Measurements from ENCODE around the gene TBCA. TPM values are rescaled to one million over a fixed set of nuclear protein-coding genes. Genes with fewer than 3 reads are reported as not detected.

Gene TBCA
- total and polyA plus RNA-seq, 2 donors from 2014 or later: 124 to 407 TPM

GRCh38 chr5:77734885-77735284, 41.3 kb downstream of the TBCA start:
- Histone ChIP-seq H3K4me1 (ENCODE audit: control insufficient read depth in 2 of 3, insufficient read depth in 2 of 3, low read depth in 1 of 3, low read length in 3 of 3) (no peaks in the 10 kb centered on the region), H3K27me3 (ENCODE audit: control insufficient read depth, insufficient read depth, low read length) (no peaks in the 10 kb centered on the region), H3K27ac (ENCODE audit: low read depth in 2 of 2, low read length in 2 of 2) (no peak overlapping the region), H3K36me3 (ENCODE audit: control insufficient read depth in 2 of 3, insufficient read depth in 3 of 3, low read length in 3 of 3) (no peaks in the 10 kb centered on the region), H3K4me3 (ENCODE audit: low read length in 3 of 3) (no peak overlapping the region), H3K9ac (ENCODE audit: low read length in 3 of 3) (no peak overlapping the region), H3K9me3 (ENCODE audit: control insufficient read depth in 2 of 3, insufficient read depth in 1 of 3, low read length in 3 of 3) (peaks cover 0 to 2% (median 0%) of the 10 kb centered on the region in 3 donors)
- no peak for FAIRE-seq
- intact Hi-C loops (cut with DNase I): no loop called here
- TF ChIP-seq CTCF (IDR thresholded peaks at IDR 0.05; ENCODE audit: borderline replicate concordance, extremely low read depth, insufficient read depth): no peak
- DNase-seq: no peak

GRCh38 chr5:77733130-77733529, 43.0 kb downstream of the TBCA start:
- FAIRE-seq: no peak
- TF ChIP-seq CTCF (IDR thresholded peaks at IDR 0.05; ENCODE audit: borderline replicate concordance, extremely low read depth, insufficient read depth): no peak
- Histone ChIP-seq H3K9ac (ENCODE audit: low read length in 3 of 3) (no peak overlapping the region), H3K27ac (ENCODE audit: low read depth in 2 of 2, low read length in 2 of 2) (no peak overlapping the region), H3K4me3 (ENCODE audit: low read length in 3 of 3) (no peak overlapping the region), H3K4me1 (ENCODE audit: control insufficient read depth in 2 of 3, insufficient read depth in 2 of 3, low read depth in 1 of 3, low read length in 3 of 3) (no peaks in the 10 kb centered on the region), H3K36me3 (ENCODE audit: control insufficient read depth in 2 of 3, insufficient read depth in 3 of 3, low read length in 3 of 3) (no peaks in the 10 kb centered on the region), H3K27me3 (ENCODE audit: control insufficient read depth, insufficient read depth, low read length) (no peaks in the 10 kb centered on the region), H3K9me3 (ENCODE audit: control insufficient read depth in 2 of 3, insufficient read depth in 1 of 3, low read length in 3 of 3) (peaks cover 0 to 2% (median 0%) of the 10 kb centered on the region in 3 donors)
- no peak for DNase-seq
- intact Hi-C loops (cut with DNase I): no loop called here

GRCh38 chr5:77727190-77727589, 48.9 kb downstream of the TBCA start:
- H3K36me3 ChIP-seq (ENCODE audit: control insufficient read depth in 2 of 3, insufficient read depth in 3 of 3, low read length in 3 of 3): no peaks in the 10 kb centered on the region
- no peaks in the 10 kb centered on the region for H3K27me3 ChIP-seq (ENCODE audit: control insufficient read depth, insufficient read depth, low read length)
- FAIRE-seq (no peak), DNase-seq (no peak)
- H3K4me3 ChIP-seq (ENCODE audit: low read length in 3 of 3): no peak overlapping the region
- peaks cover 0 to 4% (median 0%) of the 10 kb centered on the region in 3 donors for H3K4me1 ChIP-seq (ENCODE audit: control insufficient read depth in 2 of 3, insufficient read depth in 2 of 3, low read depth in 1 of 3, low read length in 3 of 3)
- intact Hi-C loops (cut with DNase I): no loop called here
- H3K9ac ChIP-seq (ENCODE audit: low read length in 3 of 3): no peak overlapping the region
- TF ChIP-seq CTCF (IDR thresholded peaks at IDR 0.05; ENCODE audit: borderline replicate concordance, extremely low read depth, insufficient read depth): no peak
- H3K9me3 ChIP-seq (ENCODE audit: control insufficient read depth in 2 of 3, insufficient read depth in 1 of 3, low read length in 3 of 3): no peaks in the 10 kb centered on the region
- H3K27ac ChIP-seq (ENCODE audit: low read depth in 2 of 2, low read length in 2 of 2): no peak overlapping the region

- no peak for FAIRE-seq
- intact Hi-C loops (cut with DNase I): no loop called here
- Histone ChIP-seq H3K9me3 (ENCODE audit: control insufficient read depth in 2 of 3, insufficient read depth in 1 of 3, low read length in 3 of 3) (no peaks in the 10 kb centered on the region), H3K4me3 (ENCODE audit: low read length in 3 of 3) (no peak overlapping the region), H3K27me3 (ENCODE audit: control insufficient read depth, insufficient read depth, low read length) (no peaks in the 10 kb centered on the region), H3K4me1 (ENCODE audit: control insufficient read depth in 2 of 3, insufficient read depth in 2 of 3, low read depth in 1 of 3, low read length in 3 of 3) (peaks cover 0 to 4% (median 0%) of the 10 kb centered on the region in 3 donors), H3K27ac (ENCODE audit: low read depth in 2 of 2, low read length in 2 of 2) (no peak overlapping the region), H3K9ac (ENCODE audit: low read length in 3 of 3) (no peak overlapping the region), H3K36me3 (ENCODE audit: control insufficient read depth in 2 of 3, insufficient read depth in 3 of 3, low read length in 3 of 3) (no peaks in the 10 kb centered on the region)
- no peak for DNase-seq
- TF ChIP-seq CTCF (IDR thresholded peaks at IDR 0.05; ENCODE audit: borderline replicate concordance, extremely low read depth, insufficient read depth): no peak
Observed at GRCh38 chr5:77725616-77726015, 50.5 kb downstream of the TBCA start.
